HG02623 (cell line): ENCODE results near the gene ACIN1.

Experiments
- ATAC-seq: cut with Tn5 transposase; IDR thresholded peaks from one replicate; pipeline ENCODE4 v1.9.1; 2021; ENCODE audit warnings: moderate library complexity; ENCODE audit not compliant: unreplicated experiment

Gene ACIN1

DNA sequence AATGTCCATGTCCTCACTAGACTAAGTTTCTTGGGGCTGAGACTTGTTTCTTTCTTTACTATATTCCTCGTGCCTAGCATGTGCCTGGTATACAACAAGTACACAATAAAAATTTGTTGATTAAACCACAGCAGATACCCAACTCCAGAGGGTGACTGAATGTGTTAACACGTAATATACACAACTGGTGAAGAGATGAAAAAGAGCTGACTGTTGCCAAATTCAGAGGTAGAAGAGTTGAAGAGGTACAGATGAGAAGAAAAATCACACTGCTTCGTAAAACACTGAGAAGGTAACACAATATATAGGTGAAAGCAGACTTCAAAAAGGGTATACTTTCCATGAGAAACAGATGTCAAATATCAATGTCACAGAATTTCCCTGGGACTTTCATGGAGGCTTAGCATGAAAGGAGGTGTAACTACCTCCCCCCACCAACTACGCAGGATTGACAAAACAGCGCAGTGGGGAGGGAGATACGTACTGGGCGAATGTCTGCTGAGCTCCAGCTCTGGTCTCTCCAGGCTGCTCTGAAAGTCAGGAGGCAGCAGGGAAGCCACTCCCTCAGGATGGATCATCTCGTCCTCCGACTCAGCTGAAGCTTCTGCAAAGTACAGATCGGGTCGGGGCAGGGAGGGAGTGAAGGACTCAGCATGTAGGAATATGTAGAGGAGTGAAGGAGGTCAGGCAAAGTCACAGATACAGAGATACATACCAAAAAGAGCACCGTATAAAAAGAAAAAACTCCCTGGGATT lies 5.3 kb downstream of the ACIN1 start:
- no peak for ATAC-seq

DNA sequence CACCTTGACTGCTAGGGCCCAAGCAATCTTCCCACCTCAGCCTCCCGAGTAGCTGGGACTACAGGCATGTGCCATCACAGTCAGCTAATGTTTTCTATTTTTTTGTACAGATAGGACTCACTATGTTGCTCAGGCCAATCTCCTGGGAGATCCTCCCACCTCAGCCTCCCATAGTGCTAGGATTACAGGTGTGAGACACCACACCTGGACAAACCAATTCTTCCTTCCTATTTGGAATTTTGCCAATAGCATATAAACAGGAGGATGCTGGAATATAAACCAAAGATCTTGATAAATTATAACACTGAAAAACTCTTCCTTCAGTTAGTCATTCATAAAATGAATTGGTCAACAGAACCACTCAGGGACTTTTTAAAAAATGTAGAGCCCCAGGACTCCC lies 8.4 kb downstream of the ACIN1 start:
- ATAC-seq, result no peak

DNA sequence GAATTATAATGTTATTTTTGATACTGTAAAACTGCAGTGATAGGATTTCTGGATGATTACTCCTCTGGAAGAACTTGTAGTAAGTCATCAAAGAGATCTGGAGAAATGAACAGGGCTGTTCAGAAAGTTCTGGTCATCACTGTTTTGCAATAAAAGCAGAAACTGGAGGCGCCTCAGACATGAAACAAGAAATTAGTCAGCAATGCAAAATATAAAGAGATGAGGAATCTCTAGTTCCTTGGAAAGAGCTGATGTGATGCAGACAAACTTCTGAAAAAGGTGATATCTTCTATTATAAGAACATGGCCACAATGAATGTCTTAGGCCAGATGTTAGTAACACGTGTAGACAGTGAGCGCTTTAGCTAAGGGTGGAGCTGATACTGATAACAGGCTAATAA lies 9.5 kb downstream of the ACIN1 start:
- ATAC-seq, result no peak

DNA sequence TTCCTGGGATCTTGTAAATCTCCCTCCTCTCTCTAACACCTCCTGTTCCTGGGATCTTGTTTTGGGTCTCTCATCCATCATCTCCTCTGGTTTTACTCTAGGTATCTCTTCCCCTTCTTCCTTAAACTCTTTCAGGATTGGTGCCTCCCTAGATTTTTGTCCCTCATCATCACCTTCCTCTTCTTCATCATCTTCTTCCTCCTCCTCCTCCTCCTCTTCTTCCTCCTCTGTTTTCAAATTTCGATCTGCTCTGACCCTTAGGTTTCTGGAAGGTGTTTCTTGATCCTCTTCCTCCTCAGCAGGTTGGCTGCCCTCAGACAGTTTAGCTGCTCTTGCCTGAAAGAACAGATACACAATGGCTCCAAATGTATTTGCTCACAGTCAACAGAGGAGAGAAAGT lies 14.5 kb downstream of the ACIN1 start:
- no peak for ATAC-seq

DNA sequence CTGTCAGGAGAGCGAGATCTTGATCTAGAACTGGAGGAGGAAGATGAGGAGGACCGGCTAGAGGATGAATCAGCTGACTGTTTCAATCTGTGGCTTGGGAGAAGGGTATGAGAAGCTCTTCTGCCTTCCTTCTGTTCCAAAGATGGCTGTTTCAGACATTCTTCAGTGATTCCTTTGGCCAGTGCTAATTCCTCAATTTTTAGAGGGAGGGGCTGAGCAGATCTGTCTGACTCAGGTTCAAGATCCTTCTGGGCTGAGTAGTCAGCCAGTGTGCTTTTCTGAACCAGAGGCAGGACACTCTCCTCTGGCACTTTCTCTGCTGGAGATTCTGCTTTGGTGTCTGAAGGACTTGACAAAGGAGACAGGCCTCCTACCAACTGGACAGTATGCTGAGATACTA lies 15.2 kb downstream of the ACIN1 start:
- no peak for ATAC-seq

DNA sequence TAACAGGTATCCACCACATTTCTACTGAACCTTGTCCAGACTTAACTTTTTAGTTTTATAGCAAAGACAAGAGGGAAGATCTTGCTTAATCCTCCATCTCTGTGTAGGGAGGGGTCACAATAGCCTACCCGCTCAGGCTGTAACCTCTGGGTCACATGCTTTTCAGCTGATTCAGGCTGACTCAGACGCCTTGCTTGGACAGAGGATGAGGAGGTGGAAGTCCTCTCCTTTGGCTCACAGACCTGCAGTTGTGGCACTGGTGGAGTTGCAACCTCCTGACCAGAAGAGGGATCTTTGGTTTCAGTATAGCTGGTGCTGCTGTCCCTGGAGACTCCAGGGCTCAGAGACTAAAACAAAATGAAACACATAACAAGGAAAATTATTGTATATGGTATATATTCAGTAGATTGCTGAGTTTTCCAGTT lies 16.2 kb downstream of the ACIN1 start:
- ATAC-seq, result no peak

DNA sequence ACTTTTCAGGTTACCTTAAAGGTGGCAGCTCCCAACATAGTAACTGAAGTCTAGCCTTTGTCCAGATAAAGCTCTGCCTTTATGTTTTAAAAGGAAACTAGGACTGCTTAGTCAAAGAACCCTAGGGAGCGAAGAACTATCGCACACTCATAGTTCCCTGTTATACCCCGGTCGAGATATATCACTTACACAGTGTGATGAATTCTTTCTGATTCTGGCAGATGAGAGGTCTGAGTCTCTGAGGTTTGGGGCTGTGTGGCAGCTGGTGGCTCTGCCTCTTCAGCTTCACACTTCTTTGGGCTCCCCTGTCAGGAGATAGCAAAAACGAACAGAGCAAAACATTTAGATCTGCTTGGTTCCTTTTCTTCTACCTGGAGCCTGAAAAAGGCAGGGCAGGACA lies 17.0 kb downstream of the ACIN1 start:
- ATAC-seq, result no peak

DNA sequence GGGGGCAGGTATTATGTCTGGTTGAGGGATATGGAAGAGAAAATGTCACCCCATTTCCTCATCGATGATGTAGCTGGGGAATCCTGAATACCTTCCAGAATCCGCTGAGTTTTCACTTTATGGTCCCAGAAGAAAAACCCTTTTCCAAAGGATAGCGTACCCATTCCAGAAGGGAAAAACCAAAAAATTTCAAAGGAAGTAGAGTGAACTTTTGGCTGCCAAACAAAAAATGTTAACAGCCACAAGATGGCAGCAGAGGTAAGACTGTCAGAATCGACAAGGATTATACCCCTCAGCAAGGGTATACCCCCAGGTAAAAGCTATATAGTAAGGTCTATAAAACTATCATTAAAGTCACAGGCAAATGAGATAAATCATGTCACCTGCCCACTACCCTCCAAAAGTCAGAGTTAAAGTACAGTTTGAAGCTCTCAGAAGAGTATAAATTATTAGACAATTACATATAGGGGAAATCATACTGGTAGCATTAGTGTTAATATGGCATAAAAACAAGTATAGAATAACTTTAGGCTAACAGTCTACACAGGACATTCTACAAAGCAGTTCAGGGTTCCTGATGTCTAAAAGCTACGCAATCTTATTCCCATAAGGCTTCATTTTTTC lies 18.0 kb downstream of the ACIN1 start:
- ATAC-seq, result no peak

DNA sequence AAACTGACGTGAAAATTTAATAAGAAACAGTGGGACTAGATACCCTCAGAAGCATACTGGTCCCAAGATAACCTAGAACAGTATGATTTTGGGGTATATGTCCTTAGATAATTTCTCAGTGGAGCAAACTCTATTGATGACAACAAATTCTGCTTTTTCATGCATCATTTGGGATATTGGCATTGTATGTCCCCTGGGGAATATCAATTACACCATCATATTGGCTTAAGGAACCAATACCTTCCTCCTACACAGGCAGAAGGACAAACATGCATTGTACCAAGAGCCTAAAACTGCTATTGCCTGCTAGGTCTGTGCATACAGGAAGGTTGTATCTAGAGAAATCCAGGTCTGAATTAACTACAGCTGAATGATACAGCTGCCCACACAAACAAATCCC lies 20.0 kb downstream of the ACIN1 start:
- ATAC-seq, result no peak

DNA sequence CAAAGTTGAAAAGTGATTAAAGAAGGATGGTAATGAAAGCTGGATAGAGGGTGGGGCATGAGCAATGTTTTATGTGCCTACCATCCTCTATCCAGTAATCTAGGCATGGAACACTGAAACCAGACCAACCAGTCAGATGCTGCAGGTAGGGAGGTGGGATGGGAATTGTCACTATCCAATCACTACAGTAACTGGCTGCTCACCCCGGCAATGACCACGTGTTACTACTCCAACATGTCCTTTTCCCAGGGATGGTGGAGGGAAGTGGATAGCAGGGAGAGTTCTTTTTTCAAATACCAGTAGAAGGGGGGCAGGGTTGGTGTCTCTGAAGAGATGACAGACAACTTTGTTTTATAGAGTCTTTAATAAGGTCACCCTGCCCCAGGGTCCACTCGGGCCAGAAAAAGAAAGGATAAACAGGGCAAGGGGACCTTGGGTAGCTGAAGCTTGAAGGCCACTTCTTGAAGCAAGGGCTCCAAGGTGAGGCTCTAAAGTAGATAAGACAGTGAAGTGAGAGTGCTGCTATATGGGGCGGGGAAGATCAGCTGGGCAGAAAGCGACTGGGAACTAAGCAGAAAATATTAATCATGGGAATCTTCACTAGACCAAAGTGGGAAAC lies 22.9 kb downstream of the ACIN1 start:
- ATAC-seq, result no peak

DNA sequence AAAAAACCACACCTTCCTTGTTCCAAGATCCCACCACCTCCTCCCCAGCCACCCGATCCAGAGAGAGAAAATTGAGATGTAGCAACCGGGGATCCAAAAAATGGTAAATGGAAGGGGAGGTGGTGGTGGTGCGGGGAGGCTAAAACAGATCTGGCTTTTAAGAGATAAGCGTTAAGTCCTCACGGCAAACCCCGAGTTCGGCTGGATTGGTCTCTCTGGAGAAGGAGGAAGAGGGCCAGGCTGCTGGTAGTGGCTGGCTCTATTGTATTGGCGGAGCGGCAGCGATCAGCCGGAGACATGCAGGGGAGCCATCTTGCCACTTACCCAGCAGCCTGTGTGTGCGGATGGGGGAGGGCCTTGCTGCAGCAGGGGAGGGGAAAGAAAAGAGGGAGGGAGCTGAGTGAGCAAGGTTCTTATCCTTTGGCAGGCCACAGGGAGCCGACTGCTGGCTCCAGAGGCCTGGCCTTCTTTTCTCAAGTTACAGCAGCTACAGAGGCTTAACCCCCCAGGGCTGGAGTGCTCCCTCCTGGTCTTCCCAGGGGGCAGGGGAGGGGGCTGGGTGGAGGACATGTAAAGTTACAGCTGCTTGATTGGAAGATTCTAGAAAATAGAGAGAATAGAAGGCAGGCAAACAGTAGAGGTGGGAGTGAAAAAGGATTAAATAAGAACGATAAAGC lies 23.6 kb downstream of the ACIN1 start:
- peak; percentile 89 for ATAC-seq

DNA sequence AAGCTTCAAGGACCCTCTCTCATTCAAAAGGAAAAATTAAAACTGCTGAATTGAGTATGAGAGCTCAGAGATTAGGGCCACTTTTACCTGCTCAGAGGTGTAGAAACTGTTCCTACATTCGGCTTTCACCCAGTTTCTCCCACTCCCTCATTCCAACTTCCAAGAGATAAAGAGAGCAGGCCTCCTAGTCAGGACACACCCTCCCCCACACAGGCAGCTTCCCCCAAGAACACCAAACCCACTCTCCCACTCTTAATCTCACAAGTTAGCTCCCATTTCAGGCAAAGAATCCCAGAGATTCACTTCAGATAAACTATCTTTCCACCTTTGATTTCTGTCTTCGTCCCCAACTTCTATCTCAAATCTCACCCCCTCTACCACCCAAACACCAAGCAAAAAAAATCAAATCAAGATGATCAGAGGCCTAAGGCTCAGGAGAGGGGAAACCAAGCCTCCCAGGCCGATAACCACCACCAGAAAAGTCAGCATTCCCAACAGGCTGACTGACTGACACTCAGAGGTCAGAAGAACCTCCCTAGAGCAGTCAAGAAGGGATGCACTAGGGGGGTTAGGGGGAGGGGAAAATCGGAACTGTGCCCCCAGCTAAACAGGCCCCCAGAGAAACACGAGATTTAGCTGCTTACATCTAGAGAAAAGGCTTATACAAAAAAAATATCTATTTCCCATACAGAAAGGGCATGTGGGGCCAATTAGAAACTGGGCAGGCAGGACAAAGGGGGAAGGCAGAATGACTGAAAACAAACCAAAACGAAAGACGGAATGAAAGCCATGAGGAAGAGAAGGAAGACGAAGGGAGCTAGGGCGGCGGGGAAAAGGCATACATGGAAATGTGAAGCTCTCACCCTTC lies 24.4 kb downstream of the ACIN1 start:
- no peak for ATAC-seq

DNA sequence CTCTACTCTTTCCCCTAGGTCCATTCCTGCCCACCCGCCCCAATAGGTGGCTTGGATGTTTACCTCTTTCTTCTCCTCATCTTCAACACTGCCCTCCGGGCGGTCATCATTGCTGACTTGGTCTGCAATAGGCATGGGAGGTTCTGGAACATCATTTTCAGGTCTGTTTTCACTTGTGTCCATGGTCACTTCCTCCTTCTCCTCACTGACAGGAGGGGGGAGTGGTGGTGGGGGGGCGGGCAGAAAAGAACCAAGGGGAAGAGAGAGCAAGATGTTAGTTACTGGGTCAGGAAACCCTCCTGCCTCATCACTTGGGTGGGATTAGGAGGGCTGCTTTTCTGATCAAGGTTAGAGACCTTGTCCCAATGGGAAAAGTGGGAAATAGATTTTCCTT lies 25.5 kb downstream of the ACIN1 start:
- no peak for ATAC-seq

DNA sequence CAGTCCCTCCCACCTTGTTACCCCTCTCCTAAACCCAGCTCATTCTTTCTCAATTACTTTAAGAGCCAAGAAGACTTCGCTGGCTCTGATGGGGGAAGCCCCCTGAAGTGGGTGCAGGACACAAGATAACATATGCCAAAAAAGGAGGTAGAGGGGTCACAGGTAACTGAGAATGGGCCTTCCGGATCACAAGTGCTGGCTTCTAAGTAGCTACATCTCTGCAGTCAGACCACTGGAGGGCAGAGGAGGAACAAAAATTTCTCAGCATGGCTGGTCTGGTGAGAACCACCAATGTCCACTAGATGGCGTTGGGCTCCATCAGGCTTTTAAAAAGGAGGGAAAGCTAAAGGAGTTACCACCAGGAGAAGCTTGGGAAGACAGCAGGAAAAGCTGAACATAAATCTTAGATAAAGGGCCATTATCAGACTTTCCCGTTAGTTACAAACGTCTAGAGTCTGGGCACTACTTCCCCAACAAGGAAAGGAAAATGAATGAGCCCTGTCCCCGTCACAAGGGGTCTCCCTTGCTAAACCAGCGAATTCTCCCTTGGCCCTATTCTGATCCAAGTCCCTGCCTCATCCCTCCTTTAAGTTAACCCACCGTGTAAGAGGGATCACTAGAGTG lies 26.0 kb downstream of the ACIN1 start:
- ATAC-seq, result peak; percentile 49

DNA sequence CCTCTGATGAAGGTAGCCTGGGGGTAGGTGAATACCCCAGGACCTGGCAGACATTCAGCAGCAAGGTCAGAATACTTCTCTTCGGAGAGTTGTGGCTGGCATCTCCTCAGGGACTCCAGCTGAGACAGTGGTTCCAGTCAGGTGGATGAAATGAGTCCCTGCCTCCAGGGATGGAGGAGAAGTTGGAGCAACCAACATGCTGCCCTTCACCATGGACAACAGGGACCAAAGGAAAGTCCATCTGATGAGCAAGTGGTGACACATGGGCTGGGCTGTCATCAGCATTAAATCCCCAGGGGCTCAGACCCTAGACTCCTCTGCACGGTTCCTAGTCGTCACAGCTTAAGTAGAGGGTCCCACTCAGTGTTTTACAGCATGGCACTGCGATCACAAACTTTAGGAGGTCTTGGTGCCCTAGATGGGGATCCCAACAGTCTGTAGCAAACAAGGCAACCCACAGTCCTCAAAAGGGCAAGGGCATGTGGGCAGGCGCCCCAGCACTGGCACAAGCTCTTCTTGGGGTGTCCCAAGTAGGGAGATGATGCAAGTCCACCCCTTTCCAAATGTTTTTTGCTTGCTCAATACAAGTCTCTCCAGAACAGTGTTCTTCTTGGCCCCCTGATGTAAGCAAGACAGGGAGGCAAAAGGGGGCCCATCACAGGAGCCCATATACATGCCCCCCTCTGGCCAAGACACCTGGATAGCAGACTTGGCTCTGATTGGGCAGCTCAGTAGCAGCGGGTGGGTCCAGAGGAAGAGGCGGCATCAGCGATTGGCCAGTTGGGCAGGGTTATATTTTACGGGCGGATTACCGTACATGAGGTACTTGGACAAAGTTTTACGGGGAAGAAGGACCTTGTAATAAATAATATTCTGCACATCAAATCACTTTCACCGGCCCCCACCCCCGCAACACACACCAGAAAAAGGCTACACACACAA lies 26.8 kb downstream of the ACIN1 start:
- ATAC-seq, result no peak

DNA sequence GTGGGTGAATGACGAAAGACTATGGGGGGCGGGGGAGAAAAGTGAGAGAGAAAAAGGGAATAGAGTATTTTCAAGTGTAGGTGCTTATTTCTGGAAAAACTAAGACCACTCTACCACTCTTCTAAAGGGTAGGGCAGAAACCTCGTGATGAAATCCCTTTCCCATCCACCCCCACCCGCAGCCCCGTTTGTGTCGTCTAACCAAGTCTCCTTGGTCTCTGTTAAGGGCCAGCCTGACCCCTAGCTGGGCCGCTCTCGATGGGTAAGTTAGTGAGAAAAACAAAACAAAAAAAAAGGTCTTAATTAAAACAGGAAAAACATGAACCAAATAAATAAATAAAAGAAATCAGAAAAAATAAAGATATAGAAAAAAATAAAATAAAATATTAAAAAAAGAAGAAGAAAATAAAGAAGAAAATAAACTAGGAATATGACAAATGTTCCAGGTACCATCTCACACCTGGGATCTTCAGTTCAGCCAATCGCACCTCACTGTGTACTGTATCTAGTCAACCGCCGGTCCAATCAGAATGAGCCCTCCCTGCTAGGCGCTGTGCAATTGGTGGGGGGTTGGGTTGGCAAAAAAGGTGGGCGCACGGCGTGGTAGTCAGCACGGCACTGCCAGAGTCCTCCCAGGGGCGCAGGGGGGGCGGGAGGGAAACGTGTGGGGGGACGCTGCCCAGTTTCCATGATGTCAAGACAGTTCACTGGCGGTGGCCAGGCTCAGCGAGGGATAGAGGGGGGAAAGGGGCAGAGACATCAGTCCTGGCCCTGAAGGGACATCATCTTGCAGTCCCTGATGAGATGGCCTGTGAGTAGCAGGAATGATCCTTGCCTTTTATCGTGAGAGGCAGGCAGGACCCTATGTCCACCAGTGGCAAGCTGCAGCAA lies 27.8 kb downstream of the ACIN1 start:
- ATAC-seq, result no peak

DNA sequence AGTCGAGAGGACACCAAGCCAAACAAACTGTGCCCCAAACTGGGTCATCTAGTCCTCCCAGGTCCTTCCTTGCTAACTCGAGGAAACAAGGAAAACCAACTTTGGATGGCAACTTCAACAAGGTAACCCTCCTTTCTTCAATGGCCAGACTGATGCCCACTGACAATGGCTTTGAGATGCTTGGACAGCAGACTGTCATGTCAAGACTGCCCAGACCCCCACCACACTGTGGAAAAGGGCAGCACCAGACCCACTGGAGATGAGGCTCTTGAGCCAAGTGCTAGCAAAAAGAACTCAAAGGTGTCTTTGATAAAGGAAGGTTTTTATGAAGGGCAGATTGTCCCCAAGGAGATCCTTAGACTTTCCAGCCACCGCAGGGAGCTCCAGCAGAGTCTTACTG lies 28.6 kb downstream of the ACIN1 start:
- no peak for ATAC-seq

DNA sequence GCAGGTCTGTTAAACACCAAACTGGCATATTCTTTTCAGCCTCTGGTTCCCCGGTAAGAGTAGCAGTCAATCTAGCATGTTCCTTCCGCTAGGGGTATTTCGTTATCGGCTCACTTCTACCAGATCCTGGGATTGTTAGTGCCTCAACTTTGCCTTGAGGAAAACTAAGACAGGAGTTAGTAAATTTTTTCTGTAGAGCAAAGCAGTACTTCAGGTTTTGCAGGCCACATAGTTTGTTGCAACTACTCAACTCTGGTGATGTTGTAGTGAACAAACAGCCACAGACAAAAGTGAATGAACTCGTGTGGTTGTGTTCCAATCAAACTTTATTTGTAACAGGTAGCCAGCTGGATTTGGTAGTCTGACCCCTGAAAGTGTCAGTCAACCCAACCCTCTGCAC lies 31.3 kb downstream of the ACIN1 start:
- no peak for ATAC-seq
